Endothelial cell of umbilical vein (primary cell): ENCODE results near the gene PSMC6. TPM values are rescaled to one million over a fixed set of nuclear protein-coding genes. Genes with fewer than 3 reads are reported as not detected.
A peak's percentile ranks its signal among the peaks of the same experiment; 100 is the strongest.

Experiments used
- BruUV-seq: library from RNA; stranded (reverse); fragments of 400-500 nt; replicated peaks from 2 replicates; lab custom pipeline; 2021; lab: Mats Ljungman, UMichigan
- CTCF ChIA-PET: fragments of 300-600, 350-600 bp; sonication (Branson Sonifier 250); formaldehyde crosslinking; loops from one replicate; lab custom pipeline; 2021; ENCODE audit warnings: antibody characterized with exemption, inconsistent platforms; lab: Charles Lee
- POLR2A ChIA-PET: fragments of 300-600, 350-600 bp; sonication (Branson Sonifier 250); formaldehyde crosslinking; loops from one replicate; lab custom pipeline; 2021; ENCODE audit warnings: antibody characterized with exemption, inconsistent platforms; lab: Charles Lee
- DNase-seq: peaks from one replicate; pipeline ENCODE4 v3.0.0-alpha.2; 2011; ENCODE audit warnings: low read depth, low spot score
- FAIRE-seq: peaks from 2 replicates; lab custom pipeline; 2011; peaks lifted over from hg19 to GRCh38; lab: Jason Lieb, UNC
- H2AFZ ChIP-seq: 2 replicates; pipeline ENCODE4 v1.6.0; 2012; ENCODE audit warnings: low read depth, low read length, control low read depth, inconsistent platforms
- H3K27ac ChIP-seq: 2 replicates; pipeline ENCODE4 v1.5.1; 2011; ENCODE audit warnings: low read depth, mild to moderate bottlenecking, control low read depth, low read length, moderate library complexity; ENCODE audit not compliant: insufficient read depth
- H3K27me3 ChIP-seq, 2 experiments: 2 replicates each; pipeline versions ENCODE4 v1.6.0 to v1.6.1; 2011; ENCODE audit warnings: low read length in 2 of 2, mixed read lengths in 1 of 2; ENCODE audit not compliant: control insufficient read depth in 2 of 2, insufficient read depth in 2 of 2
- H3K36me3 ChIP-seq, 2 experiments: 2 replicates in 1 of 2; 3 replicates in 1 of 2; pipeline ENCODE4 v1.5.1; 2011; ENCODE audit warnings: low read length in 2 of 2, mild to moderate bottlenecking in 1 of 2, moderate library complexity in 1 of 2; ENCODE audit not compliant: control insufficient read depth in 2 of 2, insufficient read depth in 2 of 2; ENCODE audit errors: extremely low read depth in 1 of 2
- H3K4me1 ChIP-seq: 3 replicates; pipeline ENCODE4 v1.5.1; 2011; ENCODE audit warnings: mild to moderate bottlenecking, low read length; ENCODE audit not compliant: control insufficient read depth, insufficient read depth; ENCODE audit errors: extremely low read depth
- H3K4me2 ChIP-seq: 2 replicates; pipeline ENCODE4 v1.6.1; 2011; ENCODE audit warnings: low read length, control low read depth, mixed read lengths; ENCODE audit not compliant: insufficient read depth
- H3K4me3 ChIP-seq, 3 experiments: fragments of 200-600 bp in 1 of 3; sonication (generic), shearing (Covaris generic) in 1 of 3; replicated peaks in 1 of 3; 2 replicates each; pipeline ENCODE4 v1.5.1; 2011 to 2016; ENCODE audit warnings: control low read depth in 3 of 3, low read length in 3 of 3, mild to moderate bottlenecking in 2 of 3, inconsistent platforms in 1 of 3, low read depth in 1 of 3, moderate library complexity in 1 of 3; ENCODE audit not compliant: insufficient read depth in 1 of 3
- H3K79me2 ChIP-seq: 2 replicates; pipeline ENCODE4 v1.6.0; 2012; ENCODE audit warnings: low read length, inconsistent platforms; ENCODE audit not compliant: control insufficient read depth, insufficient read depth
- H3K9ac ChIP-seq: replicated peaks from 2 replicates; pipeline ENCODE3; 2011; ENCODE audit warnings: low read length, control low read depth; ENCODE audit not compliant: insufficient read depth; ENCODE audit errors: extremely low read depth
- H3K9me1 ChIP-seq: replicated peaks from 3 replicates; pipeline ENCODE4 v1.6.0; 2011; ENCODE audit warnings: mild to moderate bottlenecking, low read length; ENCODE audit not compliant: control insufficient read depth, insufficient read depth; ENCODE audit errors: extremely low read depth
- H3K9me3 ChIP-seq: replicated peaks from 2 replicates; pipeline ENCODE4 v1.5.1; 2012; ENCODE audit warnings: low read length, inconsistent platforms; ENCODE audit not compliant: control insufficient read depth, insufficient read depth
- H4K20me1 ChIP-seq: replicated peaks from 2 replicates; pipeline ENCODE3; 2011; ENCODE audit warnings: mild to moderate bottlenecking, low read length; ENCODE audit not compliant: control insufficient read depth, insufficient read depth; ENCODE audit errors: extremely low read depth
- EZH2 ChIP-seq: IDR thresholded peaks from 2 replicates; pipeline ENCODE4 v1.6.1; 2012; ENCODE audit warnings: borderline replicate concordance, low read depth, mild to moderate bottlenecking, moderate library complexity, low read length, inconsistent platforms; ENCODE audit not compliant: severe bottlenecking
- FOS ChIP-seq: IDR thresholded peaks from 2 replicates; pipeline ENCODE4 v1.6.1; 2011; ENCODE audit warnings: mild to moderate bottlenecking, low read length, moderate library complexity, borderline replicate concordance; ENCODE audit not compliant: insufficient read depth
- GATA2 ChIP-seq: IDR thresholded peaks from 2 replicates; pipeline ENCODE4 v1.7.0; 2011; ENCODE audit warnings: low read depth, mild to moderate bottlenecking, moderate library complexity, mixed read lengths, low read length; ENCODE audit not compliant: insufficient read length, insufficient read depth
- JUN ChIP-seq: IDR thresholded peaks from 2 replicates; pipeline ENCODE4 v1.6.1; 2011; ENCODE audit warnings: borderline replicate concordance, low read depth; ENCODE audit not compliant: insufficient read length, insufficient read depth
- MYC ChIP-seq: IDR thresholded peaks from one replicate; pipeline ENCODE4 v1.6.1; 2011; ENCODE audit warnings: mild to moderate bottlenecking, low read depth, low read length
- POLR2A ChIP-seq: IDR thresholded peaks from 2 replicates; pipeline ENCODE4 v1.6.1; 2012; ENCODE audit warnings: low read depth, mild to moderate bottlenecking, control low read depth, low read length
- POLR2AphosphoS5 ChIP-seq: IDR thresholded peaks from 2 replicates; pipeline ENCODE4 v1.6.1; 2012; ENCODE audit warnings: low read depth, mild to moderate bottlenecking, control low read depth, low read length, moderate library complexity; ENCODE audit not compliant: insufficient read depth
- dilution Hi-C: fragments of 300-500 bp; cut with MboI; formaldehyde crosslinking; loops from one replicate; pipeline ENCODE4 v1.15.0; 2019; ENCODE audit warnings: low sequenced_read_pairs; ENCODE audit not compliant: extremely low pct_ligation_motif_present
- intact Hi-C: fragments of 100-400 bp; cut with micrococcal nuclease; formaldehyde crosslinking; loops from one replicate; pipeline ENCODE4 v1.10.0; 2022
- polyA plus RNA-seq, 4 experiments: library from polyadenylated mRNA; depleted of rRNA in 3 of 4; stranded (reverse) in 3 of 4; unstranded in 1 of 4; fragments of >200 nt; gene quantifications; 2 replicates each; pipeline versions ENCODE4 v1.2.1 to v1.2.3, GENCODE V29; 2011 to 2012; ENCODE audit warnings: missing spikeins in 1 of 4
- total RNA-seq: library from RNA; stranded (reverse); gene quantifications from 2 replicates; pipeline ENCODE4 v1.2.3, GENCODE V29; 2021
- TF ChIP-seq, protein P1 (sequence below): IDR thresholded peaks from 2 replicates; pipeline ENCODE4 v1.6.1; 2011; ENCODE audit not compliant: insufficient read depth, insufficient read length
- TF ChIP-seq, protein P2 (sequence below), 2 donors: IDR thresholded peaks; 1 replicate in 1 of 2; 2 replicates in 1 of 2; pipeline ENCODE4 v1.5.1; 2011; ENCODE audit warnings: low read length in 2 of 2, mild to moderate bottlenecking in 2 of 2, moderate library complexity in 2 of 2, control low read depth in 1 of 2, inconsistent platforms in 1 of 2, low read depth in 1 of 2; ENCODE audit not compliant: insufficient read depth in 1 of 2; ENCODE audit errors: extremely low read depth in 1 of 2

Gene PSMC6
- total and polyA plus RNA-seq, 2 donors (not counting 3 experiments of a cell fraction or from before 2014, with no cell fraction given), result 44.0 to 103 TPM

DNA sequence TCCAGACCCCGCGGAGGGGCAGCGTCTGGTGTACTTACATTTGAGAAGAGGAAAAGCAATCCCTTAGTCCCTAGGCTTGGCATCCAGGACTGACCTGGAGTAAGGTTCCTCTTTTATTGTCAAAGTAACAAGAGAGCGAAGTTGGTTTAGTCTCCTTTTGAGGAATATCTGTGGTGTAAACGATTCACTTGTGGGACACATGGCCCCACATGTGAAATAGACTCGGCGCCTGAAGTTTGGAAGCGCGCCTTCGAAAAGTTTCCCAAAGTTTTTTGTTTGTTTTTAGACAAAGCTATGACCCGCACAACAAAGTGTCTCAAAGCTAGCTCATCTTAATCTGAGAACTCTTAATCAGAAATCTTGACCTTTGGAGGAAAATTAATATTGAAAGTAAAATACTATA, 23.7 kb downstream of the PSMC6 start:
- no peak for TF ChIP-seq POLR2AphosphoS5
- TF ChIP-seq FOS, result no peak
- no peak for TF ChIP-seq JUN
- TF ChIP-seq, protein P1, sequence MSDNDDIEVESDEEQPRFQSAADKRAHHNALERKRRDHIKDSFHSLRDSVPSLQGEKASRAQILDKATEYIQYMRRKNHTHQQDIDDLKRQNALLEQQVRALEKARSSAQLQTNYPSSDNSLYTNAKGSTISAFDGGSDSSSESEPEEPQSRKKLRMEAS, result no peak
- TF ChIP-seq EZH2, result no peak
- no peak for TF ChIP-seq GATA2
- TF ChIP-seq, protein P2, sequence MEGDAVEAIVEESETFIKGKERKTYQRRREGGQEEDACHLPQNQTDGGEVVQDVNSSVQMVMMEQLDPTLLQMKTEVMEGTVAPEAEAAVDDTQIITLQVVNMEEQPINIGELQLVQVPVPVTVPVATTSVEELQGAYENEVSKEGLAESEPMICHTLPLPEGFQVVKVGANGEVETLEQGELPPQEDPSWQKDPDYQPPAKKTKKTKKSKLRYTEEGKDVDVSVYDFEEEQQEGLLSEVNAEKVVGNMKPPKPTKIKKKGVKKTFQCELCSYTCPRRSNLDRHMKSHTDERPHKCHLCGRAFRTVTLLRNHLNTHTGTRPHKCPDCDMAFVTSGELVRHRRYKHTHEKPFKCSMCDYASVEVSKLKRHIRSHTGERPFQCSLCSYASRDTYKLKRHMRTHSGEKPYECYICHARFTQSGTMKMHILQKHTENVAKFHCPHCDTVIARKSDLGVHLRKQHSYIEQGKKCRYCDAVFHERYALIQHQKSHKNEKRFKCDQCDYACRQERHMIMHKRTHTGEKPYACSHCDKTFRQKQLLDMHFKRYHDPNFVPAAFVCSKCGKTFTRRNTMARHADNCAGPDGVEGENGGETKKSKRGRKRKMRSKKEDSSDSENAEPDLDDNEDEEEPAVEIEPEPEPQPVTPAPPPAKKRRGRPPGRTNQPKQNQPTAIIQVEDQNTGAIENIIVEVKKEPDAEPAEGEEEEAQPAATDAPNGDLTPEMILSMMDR (IDR thresholded peaks at IDR 0.05; ENCODE audit: extremely low read depth in 1 of 2, insufficient read depth in 1 of 2, low read depth in 1 of 2, low read length in 2 of 2), result no peak
- no peak for TF ChIP-seq MYC
- no peak for TF ChIP-seq POLR2A
- no peaks in the 10 kb centered on the region for H3K9me3 ChIP-seq
- no peaks in the 10 kb centered on the region for H3K27me3 ChIP-seq
- peaks cover 3% of the 10 kb centered on the region for H3K4me1 ChIP-seq
- peak overlapping the region; percentile 92 for H3K4me2 ChIP-seq
- no peaks in the 10 kb centered on the region for H4K20me1 ChIP-seq
- H2AFZ ChIP-seq, result peak overlapping the region; percentile 85
- H3K36me3 ChIP-seq, result peaks cover 0 to 6% of the 10 kb centered on the region in 2 experiments
- dilution Hi-C loops, result no loop called here
- FAIRE-seq (no peak), DNase-seq (peak; percentile 61)
- BruUV-seq, result no TSS peak
- H3K9me1 ChIP-seq, result no peaks in the 10 kb centered on the region
- peak overlapping the region; percentile 70 for H3K9ac ChIP-seq
- H3K79me2 ChIP-seq, result peaks cover 16% of the 10 kb centered on the region
- intact Hi-C loops, result loop anchor here (1.0 to 5.0 kb wide), 5 partner anchors 24 to 576 kb away; partner anchors contain the start of genes FERMT2, GPR137C, PSMC6 and TXNDC16
- H3K4me3 ChIP-seq, result peak overlapping the region; percentile 50 to 98 (median 88)
- ChIA-PET POLR2A (interaction anchor here (1.0 kb wide), 1 partner anchor 30 kb away, joined by 4 read pairs; no protein-coding TSS in a partner anchor), CTCF (interaction anchor here (0.7 to 1.4 kb wide), 2 partner anchors 46 to 230 kb away, joined by 3 to 7 read pairs; no protein-coding TSS in a partner anchor)
- H3K27ac ChIP-seq, result peak overlapping the region; percentile 29
